ENCODE data around the gene ANKK1.

ANKK1 gene

GRCh38 chr11:113409526-113409925, 21.9 kb downstream of the ANKK1 start:
- no peak for DNase-seq (ENCODE audit: low read depth, low spot score)
- no peaks in the 10 kb centered on the region for H3K36me3 ChIP-seq (ENCODE audit: insufficient read depth, low read length)
- H3K27ac ChIP-seq: no peak overlapping the region
- TF ChIP-seq EZH2 (IDR thresholded peaks at IDR 0.05) (no peak), POLR2AphosphoS5 (IDR thresholded peaks at IDR 0.05; ENCODE audit: borderline replicate concordance, low read depth, low read length) (no peak), FOXP2 (optimal IDR thresholded peaks at IDR 0.05; ENCODE audit: control extremely low read depth, extremely low read length, insufficient read depth) (no peak)
- no peaks in the 10 kb centered on the region for H3K9me3 ChIP-seq (ENCODE audit: low read depth, low read length)
- no peak overlapping the region for H3K4me3 ChIP-seq
- no peak overlapping the region for H3K9ac ChIP-seq (ENCODE audit: insufficient read length)

- TF ChIP-seq POLR2AphosphoS5 (IDR thresholded peaks at IDR 0.05; ENCODE audit: borderline replicate concordance, low read depth, low read length): no peak
- no peak for TF ChIP-seq FOXP2 (optimal IDR thresholded peaks at IDR 0.05; ENCODE audit: control extremely low read depth, extremely low read length, insufficient read depth)
- no peak for TF ChIP-seq EZH2 (IDR thresholded peaks at IDR 0.05)
- no peaks in the 10 kb centered on the region for H3K36me3 ChIP-seq (ENCODE audit: insufficient read depth, low read length)
- DNase-seq (ENCODE audit: low read depth, low spot score): no peak
- no peak overlapping the region for H3K9ac ChIP-seq (ENCODE audit: insufficient read length)
- no peak overlapping the region for H3K4me3 ChIP-seq
- no peak overlapping the region for H3K27ac ChIP-seq
- H3K9me3 ChIP-seq (ENCODE audit: low read depth, low read length): no peaks in the 10 kb centered on the region
These were observed 23.0 kb downstream of the ANKK1 start for GRCh38 chr11:113410414-113411135.

- H3K9ac ChIP-seq (ENCODE audit: insufficient read length): no peak overlapping the region
- no peak overlapping the region for H3K27ac ChIP-seq
- H3K9me3 ChIP-seq (ENCODE audit: low read depth, low read length): no peaks in the 10 kb centered on the region
- no peaks in the 10 kb centered on the region for H3K36me3 ChIP-seq (ENCODE audit: insufficient read depth, low read length)
- no peak overlapping the region for H3K4me3 ChIP-seq
- no peak for DNase-seq (ENCODE audit: low read depth, low spot score)
- TF ChIP-seq EZH2 (IDR thresholded peaks at IDR 0.05) (no peak), FOXP2 (optimal IDR thresholded peaks at IDR 0.05; ENCODE audit: control extremely low read depth, extremely low read length, insufficient read depth) (no peak), POLR2AphosphoS5 (IDR thresholded peaks at IDR 0.05; ENCODE audit: borderline replicate concordance, low read depth, low read length) (no peak)
These were observed 24.0 kb downstream of the ANKK1 start for GRCh38 chr11:113411536-113411935.

- H3K9me3 ChIP-seq (ENCODE audit: low read depth, low read length): no peaks in the 10 kb centered on the region
- no peaks in the 10 kb centered on the region for H3K36me3 ChIP-seq (ENCODE audit: insufficient read depth, low read length)
- DNase-seq (ENCODE audit: low read depth, low spot score): no peak
- no peak for TF ChIP-seq POLR2AphosphoS5 (IDR thresholded peaks at IDR 0.05; ENCODE audit: borderline replicate concordance, low read depth, low read length)
- no peak overlapping the region for H3K27ac ChIP-seq
- H3K4me3 ChIP-seq: no peak overlapping the region
- no peak overlapping the region for H3K9ac ChIP-seq (ENCODE audit: insufficient read length)
These were observed 25.1 kb downstream of the ANKK1 start for GRCh38 chr11:113412675-113413074.

- no peaks in the 10 kb centered on the region for H3K36me3 ChIP-seq (ENCODE audit: insufficient read depth, low read length)
- H3K9ac ChIP-seq (ENCODE audit: insufficient read length): no peak overlapping the region
- no peak overlapping the region for H3K4me3 ChIP-seq
- no peaks in the 10 kb centered on the region for H3K9me3 ChIP-seq (ENCODE audit: low read depth, low read length)
- H3K27ac ChIP-seq: no peak overlapping the region
- no peak for TF ChIP-seq FOXP2 (optimal IDR thresholded peaks at IDR 0.05; ENCODE audit: control extremely low read depth, extremely low read length, insufficient read depth)
- no peak for TF ChIP-seq EZH2 (IDR thresholded peaks at IDR 0.05)
- no peak for TF ChIP-seq POLR2AphosphoS5 (IDR thresholded peaks at IDR 0.05; ENCODE audit: borderline replicate concordance, low read depth, low read length)
- DNase-seq (ENCODE audit: low read depth, low spot score): no peak
These were observed 27.8 kb downstream of the ANKK1 start for GRCh38 chr11:113415343-113415742.

- TF ChIP-seq FOXP2 (optimal IDR thresholded peaks at IDR 0.05; ENCODE audit: control extremely low read depth, extremely low read length, insufficient read depth): no peak
- no peak for TF ChIP-seq EZH2 (IDR thresholded peaks at IDR 0.05)
- no peak for TF ChIP-seq POLR2AphosphoS5 (IDR thresholded peaks at IDR 0.05; ENCODE audit: borderline replicate concordance, low read depth, low read length)
- Histone ChIP-seq H3K4me3 (no peak overlapping the region), H3K27ac (no peak overlapping the region), H3K9me3 (ENCODE audit: low read depth, low read length) (no peaks in the 10 kb centered on the region), H3K9ac (ENCODE audit: insufficient read length) (no peak overlapping the region), H3K36me3 (ENCODE audit: insufficient read depth, low read length) (no peaks in the 10 kb centered on the region)
- DNase-seq (ENCODE audit: low read depth, low spot score): no peak
These were observed 29.8 kb downstream of the ANKK1 start for GRCh38 chr11:113417428-113417827.

- Histone ChIP-seq H3K4me3 (no peak overlapping the region), H3K27ac (no peak overlapping the region), H3K9me3 (ENCODE audit: low read depth, low read length) (no peaks in the 10 kb centered on the region), H3K36me3 (ENCODE audit: insufficient read depth, low read length) (no peaks in the 10 kb centered on the region), H3K9ac (ENCODE audit: insufficient read length) (no peak overlapping the region)
- no peak for DNase-seq (ENCODE audit: low read depth, low spot score)
- TF ChIP-seq EZH2 (IDR thresholded peaks at IDR 0.05): no peak
- TF ChIP-seq FOXP2 (optimal IDR thresholded peaks at IDR 0.05; ENCODE audit: control extremely low read depth, extremely low read length, insufficient read depth): no peak
- no peak for TF ChIP-seq POLR2AphosphoS5 (IDR thresholded peaks at IDR 0.05; ENCODE audit: borderline replicate concordance, low read depth, low read length)
These were observed 31.9 kb downstream of the ANKK1 start for GRCh38 chr11:113419454-113420003.

- TF ChIP-seq EZH2 (IDR thresholded peaks at IDR 0.05) (no peak), POLR2AphosphoS5 (IDR thresholded peaks at IDR 0.05; ENCODE audit: borderline replicate concordance, low read depth, low read length) (no peak), FOXP2 (optimal IDR thresholded peaks at IDR 0.05; ENCODE audit: control extremely low read depth, extremely low read length, insufficient read depth) (no peak)
- H3K36me3 ChIP-seq (ENCODE audit: insufficient read depth, low read length): no peaks in the 10 kb centered on the region
- H3K4me3 ChIP-seq: no peak overlapping the region
- H3K9ac ChIP-seq (ENCODE audit: insufficient read length): no peak overlapping the region
- no peak overlapping the region for H3K27ac ChIP-seq
- no peak for DNase-seq (ENCODE audit: low read depth, low spot score)
- H3K9me3 ChIP-seq (ENCODE audit: low read depth, low read length): no peaks in the 10 kb centered on the region
These were observed 33.2 kb downstream of the ANKK1 start for GRCh38 chr11:113420808-113421207.

GRCh38 chr11:113426686-113427085, 39.1 kb downstream of the ANKK1 start:
- Histone ChIP-seq H3K9me3 (ENCODE audit: low read depth, low read length) (no peaks in the 10 kb centered on the region), H3K36me3 (ENCODE audit: insufficient read depth, low read length) (no peaks in the 10 kb centered on the region), H3K9ac (ENCODE audit: insufficient read length) (no peak overlapping the region), H3K27ac (no peak overlapping the region), H3K4me3 (no peak overlapping the region)
- TF ChIP-seq POLR2AphosphoS5 (IDR thresholded peaks at IDR 0.05; ENCODE audit: borderline replicate concordance, low read depth, low read length) (no peak), EZH2 (IDR thresholded peaks at IDR 0.05) (no peak), FOXP2 (optimal IDR thresholded peaks at IDR 0.05; ENCODE audit: control extremely low read depth, extremely low read length, insufficient read depth) (no peak)
- no peak for DNase-seq (ENCODE audit: low read depth, low spot score)
